Naive thymus-derived CD8-positive, alpha-beta T cell (primary cell): Measurements from ENCODE around the gene SMIM26. TPM values are rescaled to one million over a fixed set of nuclear protein-coding genes. Genes with fewer than 3 reads are reported as not detected.

Experiments used
- ATAC-seq, 2 donors: fragments of 150-1000 bp; cut with Tn5 transposase in 1 of 2; sonication (Bioruptor Pico), chemical (Tn5 transposase) in 1 of 2; 1 replicate in 1 of 2; 2 replicates in 1 of 2; pipeline ENCODE4 v1.10.0; 2021; ENCODE audit warnings: mild to moderate bottlenecking in 2 of 2, moderate library complexity in 2 of 2
- POLR2A ChIA-PET: fragments of 350-600 bp; sonication (Branson Sonifier 250); formaldehyde crosslinking; loops from one replicate; lab custom pipeline; 2021; ENCODE audit warnings: antibody characterized with exemption; lab: Charles Lee
- DNase-seq, 10 donors: peaks; one replicate each; pipeline versions ENCODE4 v3.0.0 to v3.0.0-alpha.2; 2020 to 2022
- H3K27ac Mint-ChIP-seq, 10 donors: one replicate each; pipeline ENCODE4 v1.8.0; 2020 to 2022; ENCODE audit warnings: mild to moderate bottlenecking in 10 of 10, mixed read lengths in 10 of 10, moderate library complexity in 4 of 10, inconsistent platforms in 1 of 10
- H3K27me3 Mint-ChIP-seq, 5 donors: one replicate each; pipeline ENCODE4 v1.8.0; 2021 to 2022; ENCODE audit warnings: mixed read lengths in 5 of 5
- H3K36me3 Mint-ChIP-seq, 3 donors: one replicate each; pipeline ENCODE4 v1.8.0; 2020 to 2022; ENCODE audit warnings: mixed read lengths in 3 of 3, mild to moderate bottlenecking in 2 of 3, inconsistent platforms in 1 of 3
- H3K4me1 Mint-ChIP-seq, 4 donors: one replicate each; pipeline ENCODE4 v1.8.0; 2021 to 2022; ENCODE audit warnings: mixed read lengths in 4 of 4
- H3K4me3 Mint-ChIP-seq, 10 donors: one replicate each; pipeline ENCODE4 v1.8.0; 2020 to 2022; ENCODE audit warnings: mild to moderate bottlenecking in 10 of 10, mixed read lengths in 10 of 10, moderate library complexity in 6 of 10, inconsistent platforms in 1 of 10
- H3K9me3 Mint-ChIP-seq, 9 donors: one replicate each; pipeline ENCODE4 v1.8.0; 2020 to 2022; ENCODE audit warnings: mixed read lengths in 9 of 9, mild to moderate bottlenecking in 3 of 9, inconsistent platforms in 1 of 9, moderate library complexity in 1 of 9
- polyA plus RNA-seq, 3 donors: library from polyadenylated mRNA; unstranded; fragments of 300-500 nt; fragmentation: Illumina TruSeq; gene quantifications; one replicate each; pipeline ENCODE4 v1.2.3, GENCODE V29; 2021
- total RNA-seq, 8 experiments: library from RNA in 2 of 8; stranded (reverse) in 2 of 8; gene quantifications; one replicate each; pipeline ENCODE4 v1.2.3 and lab custom pipeline; 2021 to 2026

Gene SMIM26
- total and polyA plus RNA-seq, 5 experiments from 2014 or later, result 68.4 to 230 (median 177) TPM

- no peak for DNase-seq
- H3K4me1 Mint-ChIP-seq, result peaks cover 0 to 3% (median 0%) of the 10 kb centered on the region in 4 donors
- POLR2A ChIA-PET, result no interaction called here
- no peak for ATAC-seq
- H3K9me3 Mint-ChIP-seq, result peaks cover 0 to 1% (median 0%) of the 10 kb centered on the region in 9 donors
- H3K27ac Mint-ChIP-seq, result no peak overlapping the region
- no peak overlapping the region for H3K4me3 Mint-ChIP-seq
- no peaks in the 10 kb centered on the region for H3K27me3 Mint-ChIP-seq
- H3K36me3 Mint-ChIP-seq, result peaks cover 5 to 92% (median 21%) of the 10 kb centered on the region in 3 donors
Measured at GRCh38 chr20:18541741-18542140, 25.5 kb upstream of the SMIM26 start.

- no peak for ATAC-seq
- POLR2A ChIA-PET, result no interaction called here
- Mint-ChIP-seq H3K27me3 (no peaks in the 10 kb centered on the region), H3K36me3 (peaks cover 4 to 90% (median 20%) of the 10 kb centered on the region in 3 donors), H3K27ac (peak overlapping the region in 1 of 10 donors; percentile 48), H3K9me3 (no peaks in the 10 kb centered on the region), H3K4me1 (peaks cover 0 to 3% (median 0%) of the 10 kb centered on the region in 4 donors), H3K4me3 (no peak overlapping the region)
- DNase-seq, result no peak
Measured at GRCh38 chr20:18543216-18543615, 24.0 kb upstream of the SMIM26 start.

GRCh38 chr20:18543932-18544331, 23.3 kb upstream of the SMIM26 start:
- H3K27ac Mint-ChIP-seq, result peak overlapping the region in 3 of 10 donors; percentile 29 to 65 (median 44)
- no peaks in the 10 kb centered on the region for H3K27me3 Mint-ChIP-seq
- H3K4me1 Mint-ChIP-seq, result peaks cover 0 to 3% (median 0%) of the 10 kb centered on the region in 4 donors

GRCh38 chr20:18545566-18545965, 21.7 kb upstream of the SMIM26 start:
- Mint-ChIP-seq H3K27me3 (no peaks in the 10 kb centered on the region), H3K4me3 (no peak overlapping the region), H3K36me3 (peaks cover 4 to 81% (median 16%) of the 10 kb centered on the region in 3 donors), H3K4me1 (peaks cover 0 to 3% (median 0%) of the 10 kb centered on the region in 4 donors), H3K27ac (peak overlapping the region in 2 of 10 donors; percentile 44 to 89), H3K9me3 (no peaks in the 10 kb centered on the region)
- POLR2A ChIA-PET, result no interaction called here
- DNase-seq, result no peak
- ATAC-seq, result no peak

More at GRCh38 chr20:18543932-18544331, 23.3 kb upstream of the SMIM26 start:
- DNase-seq, result no peak
- H3K4me3 Mint-ChIP-seq, result no peak overlapping the region
- H3K36me3 Mint-ChIP-seq, result peaks cover 4 to 89% (median 21%) of the 10 kb centered on the region in 3 donors
- POLR2A ChIA-PET, result interaction anchor here (1.2 kb wide), 1 partner anchor 35 kb away, joined by 3 read pairs; no protein-coding TSS in a partner anchor
- no peak for ATAC-seq
- no peaks in the 10 kb centered on the region for H3K9me3 Mint-ChIP-seq

- ATAC-seq (no peak), DNase-seq (no peak)
- POLR2A ChIA-PET, result no interaction called here
- Mint-ChIP-seq H3K4me3 (no peak overlapping the region), H3K27me3 (no peaks in the 10 kb centered on the region), H3K36me3 (peaks cover under 1 to 80% (median 14%) of the 10 kb centered on the region in 3 donors), H3K9me3 (no peaks in the 10 kb centered on the region), H3K27ac (peak overlapping the region in 1 of 10 donors; percentile 75), H3K4me1 (peaks cover 0 to 2% (median 0%) of the 10 kb centered on the region in 4 donors)
Measured at GRCh38 chr20:18548465-18548864, 18.8 kb upstream of the SMIM26 start.

- no peak for ATAC-seq
- H3K4me1 Mint-ChIP-seq, result peaks cover 0 to 2% (median 0%) of the 10 kb centered on the region in 4 donors
- no peaks in the 10 kb centered on the region for H3K9me3 Mint-ChIP-seq
- POLR2A ChIA-PET, result no interaction called here
- H3K36me3 Mint-ChIP-seq, result peaks cover 0 to 80% (median 31%) of the 10 kb centered on the region in 3 donors
- no peak overlapping the region for H3K4me3 Mint-ChIP-seq
- peak overlapping the region in 1 of 10 donors; percentile 63 for H3K27ac Mint-ChIP-seq
- DNase-seq, result no peak
- H3K27me3 Mint-ChIP-seq, result no peaks in the 10 kb centered on the region
Measured at GRCh38 chr20:18553746-18554145, 13.5 kb upstream of the SMIM26 start.

- Mint-ChIP-seq H3K9me3 (peaks cover 0 to 5% (median 0%) of the 10 kb centered on the region in 9 donors), H3K36me3 (peaks cover 5 to 37% (median 17%) of the 10 kb centered on the region in 3 donors), H3K27me3 (no peaks in the 10 kb centered on the region), H3K4me3 (peak overlapping the region; percentile 84 to 98 (median 97)), H3K27ac (peak overlapping the region; percentile 97 to 100 (median 99)), H3K4me1 (peaks cover 9 to 30% (median 23%) of the 10 kb centered on the region in 4 donors)
- ATAC-seq (peak in 1 of 2 donors; percentile 7), DNase-seq (no peak)
- POLR2A ChIA-PET, result interaction anchor here (1.0 to 3.4 kb wide), 3 partner anchors 20 to 101 kb away, joined by 3 to 33 read pairs (median 9); partner anchors contain the start of genes DTD1, DZANK1, POLR3F and SEC23B
Measured at GRCh38 chr20:18567739-18568091, 483 bp downstream of the SMIM26 start.

GRCh38 chr20:18571009-18571408, 3.8 kb downstream of the SMIM26 start:
- Mint-ChIP-seq H3K27ac (peak overlapping the region in 2 of 10 donors; percentile 31 to 36), H3K27me3 (no peaks in the 10 kb centered on the region), H3K4me1 (peaks cover 8 to 30% (median 23%) of the 10 kb centered on the region in 4 donors), H3K9me3 (peaks cover 0 to 5% (median 0%) of the 10 kb centered on the region in 9 donors), H3K4me3 (no peak overlapping the region), H3K36me3 (peaks cover 5 to 33% (median 16%) of the 10 kb centered on the region in 3 donors)
- DNase-seq, result no peak
- POLR2A ChIA-PET, result no interaction called here
- ATAC-seq, result no peak

GRCh38 chr20:18571578-18571977, 4.3 kb downstream of the SMIM26 start:
- H3K27me3 Mint-ChIP-seq, result no peaks in the 10 kb centered on the region
- peaks cover 8 to 27% (median 20%) of the 10 kb centered on the region in 4 donors for H3K4me1 Mint-ChIP-seq
- ATAC-seq (no peak), DNase-seq (no peak)
- peaks cover 0 to 5% (median 0%) of the 10 kb centered on the region in 9 donors for H3K9me3 Mint-ChIP-seq
- H3K36me3 Mint-ChIP-seq, result peaks cover 5 to 33% (median 16%) of the 10 kb centered on the region in 3 donors
- peak overlapping the region in 8 of 10 donors; percentile 8 to 76 (median 58) for H3K27ac Mint-ChIP-seq
- H3K4me3 Mint-ChIP-seq, result no peak overlapping the region
- POLR2A ChIA-PET, result interaction anchor here (0.7 kb wide), 1 partner anchor 44 kb away, joined by 3 read pairs; no protein-coding TSS in a partner anchor

- no peak overlapping the region for H3K4me3 Mint-ChIP-seq
- no peaks in the 10 kb centered on the region for H3K36me3 Mint-ChIP-seq
- POLR2A ChIA-PET, result no interaction called here
- ATAC-seq (no peak), DNase-seq (no peak)
- H3K27me3 Mint-ChIP-seq, result peaks cover 0 to 2% (median 0%) of the 10 kb centered on the region in 5 donors
- peaks cover 0 to 5% (median 4%) of the 10 kb centered on the region in 4 donors for H3K4me1 Mint-ChIP-seq
- H3K9me3 Mint-ChIP-seq, result no peaks in the 10 kb centered on the region
- no peak overlapping the region for H3K27ac Mint-ChIP-seq
Measured at GRCh38 chr20:18577942-18578341, 10.7 kb downstream of the SMIM26 start.

GRCh38 chr20:18578581-18578980, 11.3 kb downstream of the SMIM26 start:
- peak overlapping the region in 4 of 10 donors; percentile 6 to 74 (median 45) for H3K27ac Mint-ChIP-seq
- POLR2A ChIA-PET, result no interaction called here
- DNase-seq, result no peak

GRCh38 chr20:18580012-18580411, 12.8 kb downstream of the SMIM26 start:
- POLR2A ChIA-PET, result no interaction called here
- peaks cover 0 to 5% (median 4%) of the 10 kb centered on the region in 4 donors for H3K4me1 Mint-ChIP-seq
- no peak for ATAC-seq

More at GRCh38 chr20:18578581-18578980, 11.3 kb downstream of the SMIM26 start:
- Mint-ChIP-seq H3K9me3 (no peaks in the 10 kb centered on the region), H3K36me3 (no peaks in the 10 kb centered on the region), H3K4me1 (peaks cover 0 to 5% (median 4%) of the 10 kb centered on the region in 4 donors), H3K27me3 (peaks cover 0 to 3% (median under 1%) of the 10 kb centered on the region in 5 donors), H3K4me3 (peak overlapping the region in 4 of 10 donors; percentile 15 to 24 (median 19))
- no peak for ATAC-seq

GRCh38 chr20:18585134-18585533, 17.9 kb downstream of the SMIM26 start:
- Mint-ChIP-seq H3K9me3 (no peaks in the 10 kb centered on the region), H3K27me3 (peaks cover 6 to 14% (median 7%) of the 10 kb centered on the region in 5 donors), H3K4me1 (peaks cover 12 to 28% (median 22%) of the 10 kb centered on the region in 4 donors), H3K4me3 (no peak overlapping the region), H3K27ac (no peak overlapping the region), H3K36me3 (no peaks in the 10 kb centered on the region)
- no peak for ATAC-seq
- no peak for DNase-seq
- POLR2A ChIA-PET, result interaction anchor here (0.7 kb wide), 2 partner anchors 17 to 91 kb away, joined by 3 read pairs; no protein-coding TSS in a partner anchor

More at GRCh38 chr20:18580012-18580411, 12.8 kb downstream of the SMIM26 start:
- Mint-ChIP-seq H3K27me3 (peaks cover 4 to 14% (median 7%) of the 10 kb centered on the region in 5 donors), H3K9me3 (no peaks in the 10 kb centered on the region), H3K27ac (no peak overlapping the region), H3K36me3 (no peaks in the 10 kb centered on the region), H3K4me3 (no peak overlapping the region)
- DNase-seq, result no peak
